Measurements from ENCODE around the gene CHMP2A. TPM values are rescaled to one million over a fixed set of nuclear protein-coding genes. Genes with fewer than 3 reads are reported as not detected.

The CHMP2A gene
- total and polyA plus RNA-seq, 2 of the 4 experiments (the other 2 are of a cell fraction): 105 to 183 TPM

GRCh38 chr19:58581227-58582141 lies 26.6 kb upstream of the CHMP2A start:
- H2BK120ac ChIP-seq (ENCODE audit: low read depth, low read length): peak overlapping the region; percentile 11; the same call in 1 of the 2 replicates
- TF ChIP-seq CEBPB (IDR thresholded peaks at IDR 0.05; ENCODE audit: low read depth, low read length) (no peak), CTCF (conservative IDR thresholded peaks at IDR 0.05; ENCODE audit: low read depth, low read length) (peak; percentile 100), RAD21 (IDR thresholded peaks at IDR 0.05; ENCODE audit: low read length) (peak; percentile 93), SMC3 (IDR thresholded peaks at IDR 0.05; ENCODE audit: low read depth, low read length) (peak; percentile 79), MAFK (IDR thresholded peaks at IDR 0.05; ENCODE audit: low read depth, low read length) (peak; percentile 92), FOS (IDR thresholded peaks at IDR 0.05; ENCODE audit: low read depth, low read length) (peak; percentile 22; the same call in 1 of the 2 replicates), NFE2L2 (IDR thresholded peaks at IDR 0.05; ENCODE audit: low read depth, low read length) (no peak; the same call in 1 of the 2 replicates), POLR2A (IDR thresholded peaks at IDR 0.05; ENCODE audit: low read depth, low read length) (no peak), MXI1 (IDR thresholded peaks at IDR 0.05; ENCODE audit: borderline replicate concordance, low read depth, low read length) (peak; percentile 57; the same call in 1 of the 2 replicates), BHLHE40 (IDR thresholded peaks at IDR 0.05; ENCODE audit: low read depth, low read length) (no peak), USF2 (IDR thresholded peaks at IDR 0.05; ENCODE audit: low read depth, low read length) (no peak), CHD1 (IDR thresholded peaks at IDR 0.05; ENCODE audit: low read depth, low read length) (no peak), ELK1 (IDR thresholded peaks at IDR 0.05; ENCODE audit: borderline replicate concordance, low read depth, low read length) (no peak)

More at GRCh38 chr19:58581227-58582141, 26.6 kb upstream of the CHMP2A start:
- Histone ChIP-seq H3K27ac (ENCODE audit: insufficient read depth, low read length) (peak overlapping the region; percentile 65; the same call in 1 of the 2 replicates), H4K5ac (ENCODE audit: low read depth, low read length) (peak overlapping the region; percentile 25), H3K9me1 (ENCODE audit: insufficient read depth, low read length) (peaks cover 35% of the 10 kb centered on the region), H2BK5ac (ENCODE audit: low read depth, low read length, poor library complexity, severe bottlenecking) (peak overlapping the region; percentile 61), H3K23ac (ENCODE audit: low read depth, low read length) (no peak overlapping the region), H3K4me2 (ENCODE audit: low read depth, low read length) (peak overlapping the region; percentile 53; the same call in 1 of the 2 replicates), H3K9ac (ENCODE audit: low read depth, low read length) (peak overlapping the region; percentile 34; the same call in 1 of the 2 replicates), H3K79me1 (ENCODE audit: low read depth in 1 of 2, low read length in 2 of 2) (peaks cover 12 to 94% of the 10 kb centered on the region in 2 experiments), H2AFZ (replicated peaks; ENCODE audit: low read length, poor library complexity) (peak overlapping the region; percentile 87), H2AK9ac (replicated peaks; ENCODE audit: low read depth, low read length, poor library complexity) (peak overlapping the region; percentile 87), H3K4me3 (ENCODE audit: insufficient read depth, low read depth, low read length) (no peak overlapping the region), H3K14ac (replicated peaks; ENCODE audit: low read depth, low read length) (no peak overlapping the region; the same call in 1 of the 2 replicates), H2AK5ac (ENCODE audit: low read depth, low read length) (peak overlapping the region; percentile 89), H4K91ac (ENCODE audit: insufficient read depth, low read depth, low read length) (peak overlapping the region; percentile 63; the same call in 1 of the 2 replicates), H3K4ac (ENCODE audit: low read depth, low read length) (peak overlapping the region; percentile 65), H3K27me3 (ENCODE audit: control insufficient read depth, insufficient read depth, low read length) (no peaks in the 10 kb centered on the region), H3K4me1 (ENCODE audit: control insufficient read depth, insufficient read depth, low read length) (peaks cover 19% of the 10 kb centered on the region), H3K56ac (ENCODE audit: extremely low read depth, insufficient read depth, low read length) (no peak overlapping the region), H2BK15ac (ENCODE audit: low read depth, low read length) (peak overlapping the region; percentile 18; the same call in 2 of the 3 replicates), H4K8ac (ENCODE audit: low read depth in 2 of 2, low read length in 2 of 2) (peak overlapping the region in 1 of 2 experiments; percentile 87; a peak in 2 of 4 replicates), H3K36me3 (ENCODE audit: control insufficient read depth, insufficient read depth, low read length) (peaks cover 13% of the 10 kb centered on the region), H3K9me3 (ENCODE audit: control insufficient read depth, insufficient read depth, low read length) (no peaks in the 10 kb centered on the region), H4K20me1 (ENCODE audit: insufficient read depth, low read length) (peaks cover 19% of the 10 kb centered on the region), H3K18ac (ENCODE audit: low read depth, low read length) (peak overlapping the region; percentile 14; the same call in 1 of the 2 replicates), H2BK20ac (ENCODE audit: low read depth, low read length) (0 out of 2 replicates have a peak overlapping the region, but pooled peaks have one; percentile 20)
- dilution Hi-C loops (cut with HindIII; ENCODE audit: low sequenced_read_pairs, unreplicated experiment): no loop called here
- intact Hi-C loops (cut with micrococcal nuclease): no loop called here
- ChIA-PET CTCF (no interaction called here), POLR2A (ENCODE audit: unreplicated experiment) (no interaction called here)
- no TSS peak for BruUV-seq (replicated peaks)
- 65% methylated on average over 37 of the region's 62 CpGs; no CpG with 5 or more reads in 1 of the 2 experiments for WGBS, 2 experiments (ENCODE audit: extremely low coverage in 2 of 2, insufficient read length in 1 of 2)
- DNase-seq (peak; percentile 91), ATAC-seq (ENCODE audit: low read depth) (peak; percentile 98)
- in situ Hi-C loops (cut with MboI; ENCODE audit: low sequenced_read_pairs): no loop called here
